ENCODE data around the gene PLD2.
"Not testable (repeated sequence)": the region's sequence is repeated elsewhere in the genome, so short reads cannot be mapped to it uniquely, and the experiment has no call there.

PLD2 gene

GRCh38 chr17:4789701-4789950 is 17.3 kb upstream of the PLD2 start:
- peak in 1 of 2 donors; percentile 12 for DNase-seq (ENCODE audit: low read depth in 2 of 2)

GRCh38 chr17:4789951-4790704 is 16.8 kb upstream of the PLD2 start:
- peak; percentile 57 to 72 for DNase-seq (ENCODE audit: low read depth in 2 of 2)

- no peak for DNase-seq (ENCODE audit: low read depth in 2 of 2)
These were observed 16.3 kb upstream of the PLD2 start for GRCh38 chr17:4790705-4791088.

- no peak for DNase-seq (ENCODE audit: low read depth in 2 of 2)
These were observed 11.8 kb upstream of the PLD2 start for GRCh38 chr17:4795168-4795567.

- no peak for DNase-seq (ENCODE audit: low read depth in 2 of 2)
These were observed 10.4 kb upstream of the PLD2 start for GRCh38 chr17:4796552-4796920.

GRCh38 chr17:4800462-4801196 is 6.3 kb upstream of the PLD2 start:
- DNase-seq (ENCODE audit: low read depth in 2 of 2) = no peak

GRCh38 chr17:4802228-4802627 is 4.7 kb upstream of the PLD2 start, which contains the start of gene C17orf114:
Gene C17orf114 (minus strand): TSS chr17:4802328.
- DNase-seq (ENCODE audit: low read depth in 2 of 2) = no peak

- DNase-seq (ENCODE audit: low read depth in 2 of 2) = no peak
These were observed 536 bp upstream of the PLD2 start for GRCh38 chr17:4806456-4806776.

- no peak for DNase-seq (ENCODE audit: low read depth in 2 of 2)
These were observed 839 bp downstream of the PLD2 start for GRCh38 chr17:4807605-4808377.

GRCh38 chr17:4808378-4808767 is 1.4 kb downstream of the PLD2 start:
- no peak for DNase-seq (ENCODE audit: low read depth in 2 of 2)

GRCh38 chr17:4810696-4811290 is 3.8 kb downstream of the PLD2 start:
- DNase-seq (ENCODE audit: low read depth in 2 of 2) = no peak

GRCh38 chr17:4811471-4811870 is 4.5 kb downstream of the PLD2 start:
- no peak for DNase-seq (ENCODE audit: low read depth in 2 of 2)

GRCh38 chr17:4812690-4813089 is 5.7 kb downstream of the PLD2 start:
- DNase-seq (ENCODE audit: low read depth in 2 of 2) = no peak

- DNase-seq (ENCODE audit: low read depth in 2 of 2) = no peak
These were observed 8.2 kb downstream of the PLD2 start for GRCh38 chr17:4815043-4815675.

GRCh38 chr17:4816826-4817225 is 9.9 kb downstream of the PLD2 start:
- DNase-seq (ENCODE audit: low read depth in 2 of 2) = no peak

- no peak for DNase-seq (ENCODE audit: low read depth in 2 of 2)
These were observed 11.3 kb downstream of the PLD2 start for GRCh38 chr17:4818276-4818675.

GRCh38 chr17:4822835-4823234 is 15.9 kb downstream of the PLD2 start:
- no peak for DNase-seq (ENCODE audit: low read depth in 2 of 2)

GRCh38 chr17:4823373-4824089 is 16.6 kb downstream of the PLD2 start:
- no peak for DNase-seq (ENCODE audit: low read depth in 2 of 2)

GRCh38 chr17:4827399-4827798 is 20.4 kb downstream of the PLD2 start:
- DNase-seq (ENCODE audit: low read depth in 2 of 2) = no peak

- not testable (repeated sequence) for DNase-seq (ENCODE audit: low read depth in 2 of 2)
These were observed 25.9 kb downstream of the PLD2 start for GRCh38 chr17:4832829-4833177.

GRCh38 chr17:4833178-4833940 is 26.4 kb downstream of the PLD2 start, which contains the start of gene MINK1:
Gene MINK1 (plus strand): TSS chr17:4833340. CDS start chr17:4833584, 244 bp downstream.
- peak; percentile 67 to 80 for DNase-seq (ENCODE audit: low read depth in 2 of 2)
